ENCODE data around the gene CD180. TPM values are rescaled to one million over a fixed set of nuclear protein-coding genes. Genes with fewer than 3 reads are reported as not detected.

The CD180 gene
- total RNA-seq, 6 experiments from 2014 or later: 0.44 to 3.3 (median 0.67) TPM

DNA sequence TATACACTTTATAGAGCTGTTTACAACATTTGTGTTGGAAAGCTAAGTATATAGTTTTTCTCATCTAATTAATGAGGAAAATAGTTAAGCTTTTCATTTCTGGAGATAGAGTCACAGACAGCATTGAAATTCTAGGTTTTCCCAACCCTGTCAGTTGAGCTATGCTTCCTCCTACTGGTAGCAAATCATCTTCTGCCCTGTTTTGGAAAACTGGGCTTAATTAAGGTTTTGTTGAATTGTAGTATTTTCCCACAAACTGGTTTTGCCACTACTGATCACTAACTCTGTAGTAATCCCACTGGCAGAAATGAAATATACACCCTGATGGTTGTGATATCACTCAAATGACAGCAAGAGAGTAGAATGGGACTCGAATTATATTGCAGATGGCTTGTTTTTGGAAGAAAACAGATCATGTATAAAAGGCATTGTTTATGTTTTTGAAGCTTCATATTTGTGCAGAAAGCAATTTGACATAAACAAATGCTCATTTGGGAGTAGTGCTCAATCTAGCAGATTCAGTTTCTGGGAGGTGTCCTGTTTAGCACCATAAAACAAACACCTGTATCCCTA is 46.6 kb downstream of the CD180 start:
- peak; percentile 31 to 49 (median 36) for ATAC-seq
- H3K36me3 ChIP-seq: peaks cover 0 to 15% (median 1%) of the 10 kb centered on the region in 4 donors

GRCh38 chr5:67149057-67149950 is 47.3 kb downstream of the CD180 start:
- no peak overlapping the region for H3K4me3 ChIP-seq
- TF ChIP-seq CTCF (IDR thresholded peaks at IDR 0.05): no peak
- no peak for TF ChIP-seq POLR2A (IDR thresholded peaks at IDR 0.05)
- peaks cover 0 to 15% (median 1%) of the 10 kb centered on the region in 4 donors for H3K36me3 ChIP-seq
- DNase-seq (no peak), ATAC-seq (no peak)
- H3K4me1 ChIP-seq: peaks cover 0 to 8% (median 4%) of the 10 kb centered on the region in 4 donors
- H3K27ac ChIP-seq: no peak overlapping the region
- H3K9me3 ChIP-seq: no peaks in the 10 kb centered on the region
- intact Hi-C loops (cut with DNase I): loop anchor here in 1 of 2 donors (10.0 kb wide), 1 partner anchor 155 kb away; no protein-coding TSS in a partner anchor
- no peaks in the 10 kb centered on the region for H3K27me3 ChIP-seq
- WGBS (ENCODE audit: insufficient coverage, low coverage, low lambda C conversion rate, missing lambda C conversion rate): 61% methylated on average over 12 of the region's 14 CpGs

More for the DNA sequence above, 46.6 kb downstream of the CD180 start:
- DNase-seq: no peak
- H3K4me1 ChIP-seq: peaks cover 0 to 9% (median under 1%) of the 10 kb centered on the region in 4 donors
- H3K27ac ChIP-seq: no peak overlapping the region
- no peaks in the 10 kb centered on the region for H3K27me3 ChIP-seq
- 63% methylated on average over 1 of the region's 1 CpG for WGBS (ENCODE audit: insufficient coverage, low coverage, low lambda C conversion rate, missing lambda C conversion rate)
- H3K9me3 ChIP-seq: no peaks in the 10 kb centered on the region
- intact Hi-C loops (cut with DNase I): loop anchor here in 1 of 2 donors (10.0 kb wide), 2 partner anchors 55 to 155 kb away; no protein-coding TSS in a partner anchor
- TF ChIP-seq CTCF (IDR thresholded peaks at IDR 0.05) (peak; percentile 36 to 48 (median 40)), POLR2A (IDR thresholded peaks at IDR 0.05) (no peak)
- H3K4me3 ChIP-seq: no peak overlapping the region

DNA sequence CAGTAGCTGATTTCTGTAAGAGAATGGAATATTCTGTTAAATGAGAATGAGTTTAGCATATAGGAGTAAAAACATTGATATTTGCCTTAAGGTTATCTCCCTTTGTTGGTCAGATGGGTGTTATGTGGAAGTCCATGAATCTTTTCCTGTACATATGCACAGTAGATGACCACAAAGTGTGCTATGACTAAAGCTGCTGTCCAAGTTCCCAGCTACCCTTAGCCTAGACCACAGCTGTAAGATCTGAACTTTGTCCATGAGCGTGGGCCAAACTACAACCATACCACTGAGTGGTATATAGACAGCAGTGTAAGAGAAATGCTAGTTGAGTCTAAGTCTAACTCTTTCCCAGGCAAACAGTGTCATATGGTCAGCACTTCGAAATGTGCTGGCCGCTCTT is 48.8 kb downstream of the CD180 start:
- H3K36me3 ChIP-seq: peaks cover 0 to 8% (median 1%) of the 10 kb centered on the region in 4 donors
- no peak overlapping the region for H3K27ac ChIP-seq
- intact Hi-C loops (cut with DNase I): loop anchor here in 1 of 2 donors (10.0 kb wide), 1 partner anchor 153 kb away; no protein-coding TSS in a partner anchor
- DNase-seq: no peak
- H3K27me3 ChIP-seq: no peaks in the 10 kb centered on the region
- H3K4me1 ChIP-seq: peaks cover 0 to 16% (median 8%) of the 10 kb centered on the region in 4 donors
- H3K9me3 ChIP-seq: no peaks in the 10 kb centered on the region
- ATAC-seq: no peak
- H3K4me3 ChIP-seq: no peak overlapping the region
- TF ChIP-seq CTCF (IDR thresholded peaks at IDR 0.05) (no peak), POLR2A (IDR thresholded peaks at IDR 0.05) (no peak)
- 92% methylated on average over 2 of the region's 3 CpGs for WGBS (ENCODE audit: insufficient coverage, low coverage, low lambda C conversion rate, missing lambda C conversion rate)

DNA sequence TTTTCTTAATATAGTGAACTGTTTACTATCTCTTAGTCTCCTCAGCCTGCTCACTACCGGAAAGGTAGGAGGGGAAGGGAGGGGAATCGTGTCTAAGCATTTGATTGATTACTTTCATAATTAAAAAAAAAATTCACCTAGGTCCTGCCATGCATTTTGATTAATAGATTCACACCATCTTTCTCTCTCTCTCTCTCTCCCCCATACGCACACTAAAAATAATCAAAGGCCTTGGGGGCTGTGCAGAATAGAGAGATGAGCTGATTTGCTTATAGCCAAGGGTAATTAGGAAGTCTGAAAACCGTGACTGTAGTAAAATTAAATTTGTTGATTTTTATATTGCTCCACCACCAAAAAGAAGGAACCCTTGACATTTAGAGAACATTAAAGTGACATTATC is 49.6 kb downstream of the CD180 start:
- Histone ChIP-seq H3K9me3 (no peaks in the 10 kb centered on the region), H3K4me3 (no peak overlapping the region), H3K4me1 (peaks cover 0 to 16% (median 8%) of the 10 kb centered on the region in 4 donors), H3K27me3 (no peaks in the 10 kb centered on the region), H3K36me3 (peaks cover 0 to 4% (median 1%) of the 10 kb centered on the region in 4 donors), H3K27ac (no peak overlapping the region)
- TF ChIP-seq POLR2A (IDR thresholded peaks at IDR 0.05) (no peak), CTCF (IDR thresholded peaks at IDR 0.05) (no peak)
- 92% methylated on average over 4 of the region's 4 CpGs for WGBS (ENCODE audit: insufficient coverage, low coverage, low lambda C conversion rate, missing lambda C conversion rate)
- intact Hi-C loops (cut with DNase I): loop anchor here in 1 of 2 donors (10.0 kb wide), 1 partner anchor 152 kb away; no protein-coding TSS in a partner anchor
- no peak for ATAC-seq
- DNase-seq: no peak

Measured in right lobe of liver (tissue), 6 donors.